Measurements from ENCODE around the gene OAF.

GRCh38 chr11:120267319-120267718 is 56.5 kb downstream of the OAF start:
- TF ChIP-seq CTCF (IDR thresholded peaks at IDR 0.05; ENCODE audit: control extremely low read depth in 1 of 3, insufficient read depth in 1 of 3, low read depth in 1 of 3, low read length in 3 of 3): no peak
- no peak for TF ChIP-seq SRF (IDR thresholded peaks at IDR 0.05; ENCODE audit: low read depth, low read length)
- no peak for TF ChIP-seq TAF1 (IDR thresholded peaks at IDR 0.05; ENCODE audit: low read depth, low read length)
- TF ChIP-seq PHF8 (conservative IDR thresholded peaks at IDR 0.05; ENCODE audit: low read depth, low read length): no peak
- no peak for TF ChIP-seq SUZ12 (IDR thresholded peaks at IDR 0.05; ENCODE audit: low read length)
- no peak for TF ChIP-seq BCL11A (IDR thresholded peaks at IDR 0.05; ENCODE audit: low read depth in 2 of 2, low read length in 2 of 2)
- no peak for TF ChIP-seq MAX (IDR thresholded peaks at IDR 0.05)
- TF ChIP-seq MAFK (IDR thresholded peaks at IDR 0.05; ENCODE audit: low read depth, low read length): no peak

Measured in H1 (cell line).